HG03139 (cell line): ENCODE measurements around the gene SCUBE1.

ENCODE experiments used
- ATAC-seq: cut with Tn5 transposase; IDR thresholded peaks from one replicate; pipeline ENCODE4 v1.9.1; 2021; ENCODE audit not compliant: unreplicated experiment

The SCUBE1 gene

DNA sequence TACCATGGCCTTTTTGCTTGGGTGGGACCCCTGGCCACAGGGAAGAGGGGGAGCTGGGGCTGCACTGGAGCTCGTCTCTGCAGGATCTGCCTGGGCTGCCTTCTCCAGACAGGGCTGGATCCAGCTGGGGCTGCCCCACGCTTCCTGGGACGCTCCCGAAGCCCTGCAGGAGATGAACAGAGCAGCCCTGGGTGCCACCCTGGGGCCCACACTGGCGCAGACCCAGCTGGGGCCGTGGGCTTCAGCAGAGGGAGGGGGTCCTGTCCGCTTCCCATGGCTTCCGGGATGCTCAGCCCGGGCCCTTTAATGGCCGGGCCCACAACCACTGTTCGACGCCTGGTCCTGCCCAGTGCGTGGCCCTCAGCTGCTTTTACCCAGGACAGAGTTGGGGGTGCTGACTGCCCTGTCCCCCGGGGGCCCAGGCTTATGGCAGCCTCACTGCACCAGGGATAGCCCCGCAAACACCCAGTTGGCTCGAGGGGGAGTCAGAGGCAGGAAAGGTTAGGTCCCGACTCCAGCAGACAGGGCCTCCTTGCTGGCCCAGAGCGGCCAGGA, 179.9 kb downstream of the SCUBE1 start:
- no peak for ATAC-seq

DNA sequence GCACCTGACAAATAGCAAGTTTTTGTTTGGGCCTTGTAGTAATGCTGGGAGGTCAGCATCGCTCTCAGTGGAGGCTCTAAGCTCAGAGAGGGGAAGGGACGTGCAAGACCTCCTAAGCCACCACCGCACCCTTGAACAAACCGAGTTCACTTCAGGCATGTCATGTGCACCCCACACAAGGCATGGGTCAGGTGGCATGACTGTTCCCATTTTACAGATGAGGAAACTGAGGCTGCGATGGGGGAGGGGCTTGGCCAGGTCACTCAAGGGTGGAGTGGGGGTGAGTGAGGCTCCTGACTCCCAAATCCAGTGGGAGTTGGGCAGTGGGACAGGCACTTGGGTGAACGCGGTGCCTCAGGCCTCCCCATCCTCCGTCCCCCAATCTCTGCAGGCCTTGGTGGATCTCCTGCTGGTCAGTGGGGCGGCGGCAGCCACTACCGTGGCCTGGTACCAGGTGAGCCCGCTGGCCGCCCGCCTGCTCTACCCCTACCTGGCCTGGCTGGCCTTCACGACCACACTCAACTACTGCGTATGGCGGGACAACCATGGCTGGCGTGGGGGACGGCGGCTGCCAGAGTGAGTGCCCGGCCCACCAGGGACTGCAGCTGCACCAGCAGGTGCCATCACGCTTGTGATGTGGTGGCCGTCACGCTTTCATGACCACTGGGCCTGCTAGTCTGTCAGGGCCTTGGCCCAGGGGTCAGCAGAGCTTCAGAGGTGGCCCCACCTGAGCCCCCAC, 180.6 kb downstream of the SCUBE1 start:
- no peak for ATAC-seq

DNA sequence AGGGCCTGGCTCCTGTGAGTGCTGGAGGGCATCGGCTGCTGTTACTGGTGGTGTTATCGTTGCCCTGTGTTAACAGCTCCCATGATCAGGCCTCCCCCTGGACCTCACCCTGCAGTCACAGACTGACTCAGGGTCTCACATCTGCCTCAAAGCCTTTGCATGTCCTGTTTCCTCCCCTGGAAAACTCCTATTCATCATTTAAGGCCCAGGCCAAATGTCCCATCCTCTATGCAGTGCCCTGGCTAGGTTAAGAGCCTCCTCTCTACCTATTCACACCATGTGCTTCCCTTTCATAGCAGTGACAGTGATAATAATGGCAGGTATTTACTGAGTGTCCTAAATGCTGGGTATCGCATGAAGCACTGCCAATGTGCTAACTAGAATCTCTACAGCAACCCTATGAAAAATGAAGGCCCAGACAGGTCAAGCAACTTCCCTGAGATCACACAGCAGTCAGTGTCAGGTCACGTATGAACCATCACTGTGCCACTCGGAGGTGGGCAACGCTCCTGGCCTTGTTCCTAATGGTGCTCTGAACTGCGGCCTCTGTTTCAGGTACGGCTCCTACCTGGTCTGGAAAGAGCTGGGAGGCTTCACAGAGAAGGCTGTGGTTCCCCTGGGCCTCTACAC, 182.6 kb downstream of the SCUBE1 start:
- ATAC-seq = no peak

DNA sequence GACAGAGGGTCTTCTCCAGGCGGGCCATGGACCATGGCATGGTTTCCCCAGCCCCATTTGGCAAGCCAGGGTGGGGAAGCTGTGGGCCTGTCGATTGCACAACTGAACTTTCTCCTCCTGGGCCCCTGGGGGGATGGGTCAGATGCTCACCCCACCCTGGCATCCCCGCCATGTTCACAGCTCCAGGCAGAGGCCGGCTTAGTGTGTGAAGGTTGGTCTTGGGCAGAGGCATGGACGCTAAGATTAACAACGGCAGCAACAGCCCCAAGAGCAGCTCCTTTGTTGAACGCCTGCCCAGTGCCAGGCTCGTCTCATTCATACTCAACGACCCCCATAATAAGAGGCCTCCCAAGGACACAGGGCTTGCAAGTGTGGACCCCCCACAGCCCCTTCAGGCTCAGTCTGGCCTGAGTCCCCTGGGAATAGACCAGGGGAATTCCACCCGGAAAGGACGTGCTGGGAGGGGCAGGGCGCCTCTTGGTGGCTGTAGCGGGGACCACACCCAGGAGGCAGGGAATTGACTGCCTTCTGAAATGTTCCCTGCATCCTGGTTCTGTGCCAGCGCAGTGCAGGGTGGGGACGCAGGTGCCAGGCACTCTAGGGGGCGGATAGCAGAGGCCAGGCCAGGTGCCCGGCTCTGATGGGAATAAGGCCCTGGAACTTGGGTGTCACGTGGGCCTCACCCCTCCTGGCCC, 183.5 kb downstream of the SCUBE1 start:
- ATAC-seq = no peak

DNA sequence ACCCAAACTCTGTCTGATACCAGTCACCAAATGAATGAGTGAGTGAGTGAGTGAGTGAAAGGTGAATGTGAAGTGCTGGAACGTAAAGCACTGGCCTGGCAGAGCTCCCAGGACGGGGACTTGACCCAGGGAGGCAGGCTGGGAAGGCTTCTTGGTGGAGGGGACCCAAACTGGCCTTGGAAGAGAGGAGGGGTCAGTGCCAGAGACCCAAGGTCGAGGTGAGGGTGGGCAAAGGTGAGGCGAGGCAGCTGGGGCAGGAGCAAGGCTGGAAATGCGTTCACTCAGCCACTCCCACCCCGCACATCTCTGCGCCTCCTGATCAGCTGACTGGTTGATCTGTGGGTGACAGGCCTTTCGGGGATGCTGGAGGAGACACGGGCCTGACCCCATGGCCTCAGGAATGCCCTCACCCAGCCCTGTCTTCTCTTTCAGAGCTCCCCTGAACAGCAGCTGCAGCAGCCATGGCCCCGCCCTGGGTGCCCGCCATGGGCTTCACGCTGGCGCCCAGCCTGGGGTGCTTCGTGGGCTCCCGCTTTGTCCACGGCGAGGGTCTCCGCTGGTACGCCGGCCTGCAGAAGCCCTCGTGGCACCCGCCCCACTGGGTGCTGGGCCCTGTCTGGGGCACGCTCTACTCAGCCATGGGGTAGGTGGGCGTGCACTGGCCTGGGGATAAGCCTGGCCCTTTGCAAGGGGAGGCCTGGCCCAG, 184.2 kb downstream of the SCUBE1 start:
- ATAC-seq = no peak

DNA sequence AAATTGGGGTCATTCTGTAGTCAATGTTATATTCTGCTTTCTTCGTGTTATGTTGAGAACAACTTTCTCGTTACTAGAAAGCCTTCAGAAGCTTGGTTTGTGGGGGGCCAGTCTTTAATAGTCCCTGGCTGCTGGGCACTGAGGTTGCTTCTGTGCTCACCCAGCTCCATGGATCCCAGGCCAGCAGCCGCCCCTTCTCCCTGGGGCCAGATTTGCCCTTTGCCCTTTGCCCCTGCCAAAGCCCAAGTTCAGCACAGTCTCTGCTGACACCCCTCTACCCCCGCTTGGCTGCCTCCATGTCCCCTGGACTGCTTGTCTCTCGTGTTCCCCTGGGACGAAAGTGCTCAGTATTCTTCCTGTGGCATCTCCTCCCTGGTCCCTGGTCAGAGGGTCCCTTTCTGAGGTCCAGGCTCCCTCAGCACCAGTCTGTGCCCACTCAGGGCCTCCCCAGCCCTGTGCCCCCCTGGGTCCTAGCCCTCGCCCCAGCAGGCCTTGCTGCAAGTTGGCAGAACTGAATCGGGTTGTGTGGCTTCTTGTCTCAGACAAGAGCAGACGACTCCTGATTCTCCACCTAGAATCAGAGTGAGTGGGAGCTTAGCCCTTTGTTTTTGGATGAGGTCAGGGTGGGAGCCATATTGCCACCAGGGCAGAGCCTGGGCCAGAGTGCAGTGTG, 185.2 kb downstream of the SCUBE1 start:
- ATAC-seq = no peak

DNA sequence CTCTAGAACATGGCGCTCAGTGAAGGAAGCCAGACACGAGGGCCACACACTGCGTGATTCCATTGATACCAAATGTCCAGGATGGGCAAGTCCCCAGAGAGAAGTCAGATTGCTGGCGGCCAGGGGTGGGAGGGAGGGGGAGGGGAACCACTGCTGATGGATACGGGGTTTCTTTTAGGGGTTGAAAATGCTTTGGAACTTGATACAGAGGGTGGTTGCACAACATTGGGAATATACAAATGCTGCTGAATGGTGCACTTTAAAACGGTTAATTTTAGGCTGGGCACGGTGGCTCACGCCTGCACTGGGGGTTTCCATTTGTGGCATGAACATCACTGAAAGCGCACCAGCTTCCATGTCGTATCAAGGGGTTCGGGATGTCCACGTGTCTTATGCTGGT, 186.8 kb downstream of the SCUBE1 start:
- ATAC-seq = no peak

DNA sequence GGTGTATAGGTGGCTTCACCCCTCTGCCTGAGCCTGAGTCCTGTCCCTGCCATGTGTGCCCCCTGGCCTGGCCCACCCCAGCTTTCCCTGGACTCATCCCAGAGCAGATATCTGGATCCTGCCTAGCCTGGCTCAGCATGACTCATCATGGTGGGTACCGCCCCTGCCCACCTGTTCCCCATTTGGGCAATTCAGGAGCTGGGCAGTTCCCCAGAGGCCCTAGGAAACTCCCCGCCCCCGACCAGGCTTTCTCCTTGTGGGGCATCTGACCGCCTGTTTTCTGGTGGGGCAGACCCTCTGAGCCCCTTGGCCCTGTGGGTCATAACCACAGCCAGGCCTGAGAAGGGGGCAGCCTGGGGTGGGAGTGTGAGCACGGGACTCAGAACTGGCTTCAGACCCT, 187.4 kb downstream of the SCUBE1 start:
- ATAC-seq = no peak

DNA sequence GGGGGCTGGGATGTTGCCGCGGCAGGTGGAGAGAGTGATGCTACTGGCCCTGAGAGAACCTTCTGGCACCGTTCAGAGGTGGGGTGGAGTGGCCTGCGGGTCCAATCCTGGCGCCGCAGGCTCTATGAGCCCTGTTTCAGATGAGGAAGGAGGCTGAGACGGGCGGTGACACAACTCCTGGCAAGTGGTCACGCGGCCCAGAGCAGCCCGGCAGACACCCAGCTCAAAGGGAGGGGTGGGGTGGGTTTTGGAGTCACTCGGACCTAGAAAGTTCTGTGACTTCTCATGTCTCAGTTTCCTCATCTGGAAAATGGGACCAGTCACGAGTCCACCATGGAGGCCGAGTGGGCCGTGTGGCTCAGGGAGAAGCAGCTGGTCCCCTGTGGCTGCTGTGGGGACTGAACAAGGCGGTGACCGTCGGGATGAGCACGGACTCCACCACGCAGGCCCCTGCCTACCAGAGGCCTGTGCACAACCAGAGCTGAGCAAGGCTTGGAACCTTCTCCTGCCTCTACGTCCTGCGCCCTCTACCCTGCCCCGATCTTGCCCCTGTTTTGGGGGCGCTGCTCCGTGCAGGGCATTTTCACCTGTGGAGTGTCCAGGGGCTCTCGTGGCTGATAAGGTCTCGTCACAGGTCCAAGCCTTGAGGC, 188.2 kb downstream of the SCUBE1 start:
- no peak for ATAC-seq

DNA sequence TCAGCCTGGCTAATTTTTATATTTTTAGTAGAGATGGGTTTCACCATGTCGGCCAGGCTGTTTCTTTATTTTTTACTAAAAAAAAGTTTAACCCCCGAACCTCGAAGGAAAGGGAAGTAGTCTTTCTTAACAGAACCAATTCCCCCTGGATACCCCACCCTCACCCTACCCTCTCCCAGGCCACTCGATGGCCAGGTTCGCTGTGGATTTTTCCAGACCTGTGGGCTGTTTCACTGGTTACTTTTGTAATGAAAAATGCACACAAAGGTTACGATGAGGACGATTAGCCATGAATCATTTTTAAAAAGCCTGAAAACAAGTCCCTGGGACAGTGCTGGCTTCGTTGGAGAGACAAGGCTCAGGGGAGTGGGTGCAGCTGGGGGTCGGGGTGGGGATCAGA, 189.3 kb downstream of the SCUBE1 start:
- no peak for ATAC-seq

DNA sequence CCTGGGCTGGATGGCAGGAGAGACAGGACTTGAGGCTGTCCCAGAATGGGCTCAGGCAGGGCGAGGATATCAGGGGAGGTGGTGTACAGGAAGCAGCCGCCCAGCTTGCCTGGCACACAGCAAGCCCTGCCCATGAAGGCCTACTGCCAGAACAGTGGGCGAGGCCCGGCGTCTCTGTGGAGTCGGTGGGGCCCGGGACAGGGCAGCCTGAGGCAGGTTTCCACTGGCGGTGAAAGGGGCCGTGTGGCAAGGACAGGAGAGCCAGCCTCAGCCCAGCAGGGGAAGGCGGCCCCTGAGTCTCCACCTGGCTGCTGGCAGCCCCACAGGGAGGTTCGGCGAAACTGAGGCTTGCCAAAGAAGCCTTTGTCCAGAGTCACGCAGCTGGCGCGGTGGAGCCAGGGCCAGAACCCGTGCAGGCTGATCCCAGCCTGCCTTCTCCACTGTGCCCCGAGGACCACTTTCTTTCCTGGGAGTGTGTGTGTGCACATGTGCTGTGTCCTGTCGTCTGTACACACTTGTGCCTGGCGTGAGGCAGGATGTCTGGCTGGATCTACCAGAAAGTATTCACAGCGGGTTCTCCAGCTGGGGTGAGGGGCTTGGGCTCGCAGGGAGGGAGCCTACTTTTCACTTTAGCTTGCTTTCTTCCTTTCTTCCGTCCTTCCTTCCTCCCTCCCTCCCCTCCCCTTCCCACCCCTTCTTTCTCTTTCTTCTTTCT, 190.7 kb downstream of the SCUBE1 start:
- no peak for ATAC-seq

DNA sequence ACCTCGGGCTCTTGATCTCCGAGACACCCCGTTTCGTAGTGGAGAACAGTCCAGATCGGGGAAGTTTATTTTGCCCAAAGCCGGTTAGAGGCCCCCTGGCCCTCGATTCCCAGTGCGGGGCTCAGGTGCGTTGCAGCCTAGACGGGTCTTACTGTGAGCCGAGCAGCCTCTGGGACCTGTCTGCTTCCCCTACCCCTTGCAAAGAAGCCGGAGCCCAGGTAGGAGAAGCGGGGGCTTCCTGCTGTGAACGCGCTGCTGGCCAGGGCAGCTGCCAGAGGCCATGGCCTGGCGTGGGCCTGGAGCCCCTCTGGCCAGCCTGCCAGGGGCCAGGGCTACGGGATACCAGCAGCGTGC, 191.2 kb downstream of the SCUBE1 start:
- ATAC-seq = no peak

DNA sequence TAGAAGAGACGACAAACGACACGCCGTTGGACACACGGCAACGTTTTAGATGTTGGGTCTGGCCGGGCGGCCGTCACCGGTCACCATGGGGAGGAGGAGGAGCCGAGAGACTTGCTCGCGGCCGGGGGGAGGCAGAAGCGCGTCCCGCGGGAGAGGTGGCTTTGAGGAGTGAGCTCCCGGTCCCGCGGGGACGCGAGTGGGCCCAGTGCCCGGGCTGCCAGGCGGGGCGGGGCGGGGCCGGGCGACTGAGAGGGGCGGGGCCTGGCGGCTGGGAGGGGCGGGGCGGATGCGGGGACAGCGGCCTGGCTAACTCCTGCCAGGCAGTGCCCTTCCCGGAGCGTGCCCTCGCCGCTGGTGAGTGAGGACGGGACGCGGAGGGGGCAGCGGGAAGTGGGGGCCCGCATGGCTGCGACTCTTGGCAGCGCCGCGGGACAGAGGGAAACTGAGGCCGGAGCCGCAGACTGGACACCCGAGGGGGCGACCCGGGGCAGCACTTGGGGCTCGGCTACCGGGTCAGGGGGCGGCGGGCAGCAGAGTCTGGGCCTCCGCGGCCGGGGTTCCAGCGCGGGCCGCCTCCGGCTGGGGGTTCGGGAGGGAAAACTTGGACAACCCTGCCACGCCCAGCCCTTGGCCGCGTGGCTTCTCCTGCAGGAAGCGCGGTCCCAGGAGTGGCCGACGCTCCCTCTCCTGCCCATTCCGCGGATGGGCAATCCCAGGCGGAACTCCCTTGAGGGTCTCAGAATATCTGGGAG, 191.7 kb downstream of the SCUBE1 start, which contains the start of gene TSPO:
Gene TSPO, plus strand, starts transcription at position 309 of the 752 bp plus-strand sequence. CDS start 7,680 bp downstream, outside the sequence.
- ATAC-seq = no peak

DNA sequence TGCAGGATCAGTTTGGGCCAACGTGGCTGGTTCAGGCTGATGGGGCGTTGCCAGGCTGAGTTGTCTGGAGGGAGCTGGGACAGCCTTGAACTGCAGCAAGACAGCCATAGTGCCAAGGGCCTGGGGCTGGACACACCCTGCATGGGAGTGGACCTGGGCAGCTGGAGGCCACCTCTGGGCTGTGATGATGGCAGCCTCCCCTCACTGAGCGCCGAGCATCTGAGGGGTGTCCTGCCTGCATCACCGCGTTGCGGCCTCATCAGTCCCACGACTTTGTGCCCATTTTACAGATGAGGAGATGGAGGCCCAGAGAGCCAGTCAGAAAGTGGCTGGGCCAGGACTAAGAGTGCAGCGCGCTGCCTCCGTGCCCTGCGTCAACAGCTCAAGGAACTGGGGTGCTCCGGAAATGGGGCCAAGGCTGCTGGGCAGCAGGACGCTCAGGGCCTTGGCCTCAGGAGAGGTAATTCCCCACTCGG, 192.4 kb downstream of the SCUBE1 start:
- no peak for ATAC-seq

DNA sequence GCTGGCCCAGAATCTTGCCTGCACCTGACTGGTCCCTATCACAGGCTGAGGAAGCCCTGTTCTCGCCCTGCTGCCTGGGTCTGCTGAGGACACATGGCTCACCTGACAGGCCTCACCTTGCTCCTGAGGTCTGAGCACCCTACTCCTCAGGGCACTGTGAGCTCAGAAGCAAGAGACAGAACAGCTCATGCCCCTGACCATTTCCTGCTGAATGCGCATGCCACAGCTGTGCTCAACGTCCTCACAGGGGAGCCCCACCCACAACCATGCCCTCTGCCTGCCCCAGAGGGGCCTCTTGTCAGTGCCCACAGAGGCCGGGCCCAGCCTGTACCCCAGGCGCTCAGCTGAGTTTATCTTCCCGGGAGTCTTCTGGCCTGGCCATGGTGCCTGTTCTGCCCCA, 194.6 kb downstream of the SCUBE1 start:
- ATAC-seq = no peak

DNA sequence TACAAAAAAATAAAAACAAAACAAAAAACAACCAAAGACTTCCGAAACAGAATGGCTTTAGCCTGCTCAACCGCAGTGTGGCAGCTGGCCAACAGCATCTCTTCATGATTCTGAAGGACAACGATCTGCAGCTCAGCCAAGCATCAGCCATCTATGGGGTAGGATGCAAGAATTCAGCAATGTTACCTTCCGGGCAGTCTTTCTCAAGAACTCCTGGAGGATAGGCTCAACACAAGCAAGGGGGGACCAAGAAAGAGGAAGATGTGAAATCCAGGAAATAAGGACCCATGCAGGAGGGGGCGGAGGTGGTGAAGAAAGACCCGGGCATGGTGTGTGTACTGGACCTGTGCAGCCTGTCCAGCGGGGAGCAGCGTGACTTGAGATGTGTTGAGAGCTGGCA, 195.4 kb downstream of the SCUBE1 start:
- no peak for ATAC-seq
